Activated CD4-positive, alpha-beta T cell treated with anti-CD3 and anti-CD28 coated beads, Interleukin-10, Interleukin-2, amounts not matched to agents 100 ng/mL and 50 ng/mL, durations not matched to agents 16 hours and 8 hours (primary cell): Measurements from ENCODE around the gene KCTD19.
"Not testable (repeated sequence)": the region's sequence is repeated elsewhere in the genome, so short reads cannot be mapped to it uniquely, and the experiment has no call there.

Experiments
- DNase-seq: peaks from one replicate; pipeline ENCODE4 v3.0.0-alpha.2; 2020

The KCTD19 gene

GRCh38 chr16:67326472-67327309 is at the start of gene KCTD19, which contains the start of gene LRRC36:
Gene KCTD19 (minus strand): TSS chr16:67326741. CDS start chr16:67326707, 34 bp downstream.
Gene LRRC36 (plus strand): TSS chr16:67326815. CDS start chr16:67326863, 48 bp downstream.
- DNase-seq = peak; percentile 68

GRCh38 chr16:67376012-67376411 is 49.5 kb upstream of the KCTD19 start:
- not testable (repeated sequence) for DNase-seq

- DNase-seq = no peak
These were observed 46.1 kb upstream of the KCTD19 start for GRCh38 chr16:67372664-67373063.

GRCh38 chr16:67370661-67371060 is 44.1 kb upstream of the KCTD19 start:
- DNase-seq = no peak

GRCh38 chr16:67364600-67365235 is 38.2 kb upstream of the KCTD19 start:
- DNase-seq = no peak

GRCh38 chr16:67361038-67361437 is 34.5 kb upstream of the KCTD19 start:
- no peak for DNase-seq

- not testable (repeated sequence) for DNase-seq
These were observed 33.2 kb upstream of the KCTD19 start for GRCh38 chr16:67359540-67360269.

GRCh38 chr16:67357561-67357960 is 31.0 kb upstream of the KCTD19 start:
- DNase-seq = no peak

- DNase-seq = no peak
These were observed 29.9 kb upstream of the KCTD19 start for GRCh38 chr16:67356396-67356795.

GRCh38 chr16:67352463-67352862 is 25.9 kb upstream of the KCTD19 start:
- DNase-seq = not testable (repeated sequence)

- no peak for DNase-seq
These were observed 23.8 kb upstream of the KCTD19 start for GRCh38 chr16:67350324-67350723.

- DNase-seq = peak; percentile 36
These were observed 22.6 kb upstream of the KCTD19 start for GRCh38 chr16:67349172-67349571.

- DNase-seq = no peak
These were observed 19.8 kb upstream of the KCTD19 start for GRCh38 chr16:67346341-67346740.

- no peak for DNase-seq
These were observed 18.9 kb upstream of the KCTD19 start for GRCh38 chr16:67345401-67345800.

GRCh38 chr16:67342616-67343015 is 16.1 kb upstream of the KCTD19 start:
- DNase-seq = no peak

GRCh38 chr16:67341250-67341649 is 14.7 kb upstream of the KCTD19 start:
- DNase-seq = no peak

- peak; percentile 23 for DNase-seq
These were observed 12.9 kb upstream of the KCTD19 start for GRCh38 chr16:67339453-67339852.

GRCh38 chr16:67336648-67337047 is 10.1 kb upstream of the KCTD19 start:
- DNase-seq = no peak

- no peak for DNase-seq
These were observed 9.6 kb upstream of the KCTD19 start for GRCh38 chr16:67336116-67336515.

- DNase-seq = no peak
These were observed 6.8 kb upstream of the KCTD19 start for GRCh38 chr16:67333315-67333714.

- DNase-seq = no peak
These were observed 3.4 kb upstream of the KCTD19 start for GRCh38 chr16:67329901-67330300.

- DNase-seq = no peak
These were observed 1.2 kb upstream of the KCTD19 start for GRCh38 chr16:67327743-67328142.

GRCh38 chr16:67326115-67326471 is 448 bp downstream of the KCTD19 start:
- no peak for DNase-seq

- DNase-seq = no peak
These were observed 8.7 kb downstream of the KCTD19 start for GRCh38 chr16:67317853-67318252.
